ENCODE measurements around the gene SNX30. TPM values are rescaled to one million over a fixed set of nuclear protein-coding genes. Genes with fewer than 3 reads are reported as not detected.
A peak's percentile ranks its signal among the peaks of the same experiment; 100 is the strongest.

Gene SNX30
- total RNA-seq (1 to 10 TPM; 6.4 to 10.0 (median 8.2) TPM), polyA plus RNA-seq (10 to 100 TPM in 1 of 3 donors, 1 to 10 TPM in 2; 7.8 to 16.4 (median 9.3) TPM)

GRCh38 chr9:112750016-112750763, at the start of gene SNX30:
Gene SNX30, plus strand, starts transcription at chr9:112750760. Its CDS starts 242 bp downstream, at chr9:112751002.
- Histone ChIP-seq H3K27me3 (no peaks in the 10 kb centered on the region), H3K27ac (peak within 1 kb of the TSS; percentile 82 to 90 (median 88)), H3K9me3 (no peaks in the 10 kb centered on the region), H3K4me1 (peaks cover 0 to 48% (median 42%) of the 10 kb centered on the region in 4 donors), H3K36me3 (no peaks in the 10 kb centered on the region), H3K4me3 (peak within 1 kb of the TSS; percentile 93 to 99 (median 97))
- WGBS, 2 donors: 5 to 6% methylated on average over 49 of the region's 49 CpGs
- peak in 1 of 4 experiments; percentile 9 for TF ChIP-seq CTCF (IDR thresholded peaks at IDR 0.05)
- peak; percentile 51 to 67 for TF ChIP-seq POLR2A (IDR thresholded peaks at IDR 0.05)
- no peak for TF ChIP-seq EP300 (IDR thresholded peaks at IDR 0.05)
- peak; percentile 87 to 95 (median 94) for TF ChIP-seq POLR2AphosphoS5 (IDR thresholded peaks at IDR 0.05)
- peak; percentile 96 for DNase-seq
- intact Hi-C loops (cut with DNase I): loop anchor here (1.0 to 2.0 kb wide), 3 partner anchors 32 to 371 kb away; partner anchors contain the start of gene INIP

DNA sequence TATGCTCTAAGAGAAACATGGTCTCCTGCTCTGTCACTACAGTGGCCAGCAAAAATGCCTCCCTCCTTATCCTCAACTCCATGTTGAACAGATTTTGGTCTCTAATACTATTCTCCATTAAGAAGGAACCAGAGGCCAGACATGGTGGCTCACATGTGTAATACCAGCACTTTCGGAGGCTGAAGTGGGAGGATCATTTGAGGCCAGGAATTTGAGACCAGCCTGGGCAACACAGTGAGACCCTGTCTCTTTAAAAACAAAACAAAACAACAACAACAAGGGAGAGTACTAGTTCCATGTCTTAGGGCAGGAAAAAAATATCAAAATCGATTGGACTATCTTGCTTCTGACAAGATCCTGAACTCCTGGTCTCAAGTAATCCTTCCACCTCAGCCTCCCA, 47.3 kb upstream of the SNX30 start:
- 90 to 94% methylated on average over 2 of the region's 2 CpGs for WGBS, 2 donors
- Histone ChIP-seq H3K9me3 (no peaks in the 10 kb centered on the region), H3K4me1 (no peaks in the 10 kb centered on the region), H3K27me3 (no peaks in the 10 kb centered on the region), H3K36me3 (peaks cover 0 to 7% (median 0%) of the 10 kb centered on the region in 4 donors), H3K4me3 (no peak overlapping the region), H3K27ac (no peak overlapping the region)
- TF ChIP-seq CTCF (IDR thresholded peaks at IDR 0.05) (no peak), POLR2AphosphoS5 (IDR thresholded peaks at IDR 0.05) (no peak), EP300 (IDR thresholded peaks at IDR 0.05) (no peak), POLR2A (IDR thresholded peaks at IDR 0.05) (no peak)
- intact Hi-C loops (cut with DNase I): no loop called here
- no peak for DNase-seq

DNA sequence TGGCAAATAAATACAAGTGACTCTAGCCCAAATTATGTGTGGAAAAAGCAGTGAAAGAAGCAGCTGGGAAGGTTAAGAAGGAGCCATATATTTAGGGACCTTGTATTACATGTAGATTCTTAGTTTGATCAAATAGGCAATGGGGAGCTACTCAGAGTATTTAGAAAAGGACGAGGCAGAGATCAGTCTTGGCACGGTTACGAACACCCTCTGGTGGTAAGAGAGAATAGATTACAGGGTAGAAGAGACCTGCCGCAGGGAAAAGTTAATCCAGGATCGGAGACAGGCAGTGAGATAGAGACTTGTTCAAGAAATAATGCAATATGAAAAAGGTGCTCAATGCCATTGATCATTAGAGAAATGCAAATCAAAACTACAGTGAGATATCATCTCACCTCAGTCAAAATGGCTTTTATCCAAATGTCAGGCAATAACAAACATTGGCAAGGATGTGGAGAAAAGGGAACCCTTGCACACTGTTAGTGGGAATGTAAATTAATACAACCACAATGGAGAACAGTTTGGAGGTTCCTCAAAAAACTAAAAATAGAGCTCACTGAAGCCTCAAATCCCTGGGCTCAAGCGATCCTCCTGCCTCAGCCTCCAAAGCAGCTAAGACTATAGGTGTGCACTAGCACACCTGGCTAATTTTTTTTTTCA, 44.7 kb upstream of the SNX30 start:
- H3K4me1 ChIP-seq: no peaks in the 10 kb centered on the region
- intact Hi-C loops (cut with DNase I): no loop called here
- H3K27ac ChIP-seq: no peak overlapping the region
- no peaks in the 10 kb centered on the region for H3K9me3 ChIP-seq
- peaks cover 0 to 4% (median 0%) of the 10 kb centered on the region in 4 donors for H3K36me3 ChIP-seq
- DNase-seq: no peak
- TF ChIP-seq CTCF (IDR thresholded peaks at IDR 0.05) (peak in 1 of 4 experiments; percentile 26), POLR2AphosphoS5 (IDR thresholded peaks at IDR 0.05) (no peak)
- no peak overlapping the region for H3K4me3 ChIP-seq
- WGBS, 2 donors: 38 to 67% methylated on average over 6 of the region's 6 CpGs
- H3K27me3 ChIP-seq: no peaks in the 10 kb centered on the region

- no peak for DNase-seq
- no peaks in the 10 kb centered on the region for H3K4me1 ChIP-seq
- no peak overlapping the region for H3K27ac ChIP-seq
- TF ChIP-seq CTCF (IDR thresholded peaks at IDR 0.05) (peak in 1 of 4 experiments; percentile 24), EP300 (IDR thresholded peaks at IDR 0.05) (no peak)
- 76 to 83% methylated on average over 7 of the region's 7 CpGs for WGBS, 2 donors
- intact Hi-C loops (cut with DNase I): loop anchor here (10.0 kb wide), 1 partner anchor 114 kb away; no protein-coding TSS in a partner anchor
- peaks cover 0 to 5% (median 0%) of the 10 kb centered on the region in 4 donors for H3K36me3 ChIP-seq
- H3K9me3 ChIP-seq: no peaks in the 10 kb centered on the region
- H3K27me3 ChIP-seq: no peaks in the 10 kb centered on the region
- no peak overlapping the region for H3K4me3 ChIP-seq
These were observed 39.4 kb upstream of the SNX30 start for GRCh38 chr9:112711050-112711689.

All from sigmoid colon (tissue), 7 donors.